Stimulated activated CD8-positive, alpha-beta memory T cell treated with anti-CD3 and anti-CD28 coated beads, Interleukin-2, amount 100 ng/mL, for 1 hour (primary cell): Measurements from ENCODE around the gene PRKCZ.
"Not testable (repeated sequence)": the region's sequence is repeated elsewhere in the genome, so short reads cannot be mapped to it uniquely, and the experiment has no call there.

Experiments
- DNase-seq, 2 donors: peaks; one replicate each; pipeline ENCODE4 v3.0.0-alpha.2; 2020; ENCODE audit warnings: low read depth in 2 of 2

Gene PRKCZ

GRCh38 chr1:2134621-2135307, 84.6 kb downstream of the PRKCZ start:
- DNase-seq, result no peak

GRCh38 chr1:2135441-2135841, 85.2 kb downstream of the PRKCZ start:
- no peak for DNase-seq

- no peak for DNase-seq
Measured at GRCh38 chr1:2135941-2136340, 85.7 kb downstream of the PRKCZ start.

GRCh38 chr1:2136386-2137235, 86.4 kb downstream of the PRKCZ start:
- DNase-seq, result no peak

DNA sequence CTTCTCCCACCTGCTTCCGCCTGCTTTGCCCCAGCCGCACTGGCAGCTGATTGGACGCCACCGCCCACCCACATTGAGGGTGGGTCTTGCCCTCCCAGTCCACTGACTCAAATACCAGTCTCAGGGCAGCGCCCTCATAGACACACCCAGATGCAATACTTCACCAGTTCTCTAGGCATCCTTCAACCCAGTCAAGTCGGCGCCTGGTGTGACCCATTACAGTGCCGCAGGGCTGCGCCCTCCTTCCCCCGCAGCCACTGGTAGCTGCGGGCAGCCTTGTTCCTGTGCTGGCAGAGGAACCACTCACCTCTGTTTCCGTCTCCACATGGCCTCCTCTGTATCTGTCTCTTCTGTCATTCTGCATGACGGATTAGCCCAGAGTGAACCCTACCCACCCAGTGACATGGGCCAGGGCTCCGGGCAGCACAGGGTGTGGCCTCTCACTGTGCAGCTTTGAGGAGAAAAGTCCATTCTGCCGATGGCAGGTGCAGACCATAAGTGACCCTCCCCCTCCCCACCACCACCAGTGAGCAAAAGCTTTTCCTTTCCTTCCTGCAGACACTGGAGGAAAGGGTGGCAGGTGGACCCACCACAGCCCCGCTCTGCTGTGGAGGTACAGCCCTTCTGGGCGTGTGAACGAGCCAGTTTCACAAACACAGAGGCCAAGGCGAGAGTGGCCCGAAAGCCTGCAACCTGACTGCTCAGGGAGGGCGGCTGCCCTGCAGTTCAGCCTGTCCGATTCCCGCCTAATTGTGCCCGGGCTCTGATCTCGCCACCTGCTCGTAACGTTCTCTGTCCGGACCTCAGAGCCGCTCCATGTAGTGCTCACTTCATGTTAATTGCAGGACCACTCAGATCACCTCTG, 87.3 kb downstream of the PRKCZ start:
- no peak for DNase-seq

DNA sequence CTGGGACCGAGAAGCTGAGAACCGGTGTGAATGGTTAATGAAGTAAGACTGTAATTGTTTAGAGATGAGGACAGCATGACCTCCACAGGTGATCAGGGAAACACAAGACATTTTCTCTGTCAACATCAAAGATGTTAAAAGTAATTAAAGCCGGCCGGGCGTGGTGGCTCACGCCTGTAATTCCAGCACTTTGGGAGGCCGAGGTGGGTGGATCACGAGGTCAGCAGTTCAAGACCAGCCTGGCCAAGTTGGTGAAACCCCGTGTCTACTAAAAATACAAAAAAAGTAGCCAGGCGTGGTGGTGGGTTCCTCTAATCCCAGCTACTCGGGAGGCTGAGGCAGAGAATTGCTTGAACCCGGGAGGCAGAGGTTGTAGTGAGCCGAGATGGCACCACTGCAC, 88.9 kb downstream of the PRKCZ start:
- not testable (repeated sequence) for DNase-seq

DNA sequence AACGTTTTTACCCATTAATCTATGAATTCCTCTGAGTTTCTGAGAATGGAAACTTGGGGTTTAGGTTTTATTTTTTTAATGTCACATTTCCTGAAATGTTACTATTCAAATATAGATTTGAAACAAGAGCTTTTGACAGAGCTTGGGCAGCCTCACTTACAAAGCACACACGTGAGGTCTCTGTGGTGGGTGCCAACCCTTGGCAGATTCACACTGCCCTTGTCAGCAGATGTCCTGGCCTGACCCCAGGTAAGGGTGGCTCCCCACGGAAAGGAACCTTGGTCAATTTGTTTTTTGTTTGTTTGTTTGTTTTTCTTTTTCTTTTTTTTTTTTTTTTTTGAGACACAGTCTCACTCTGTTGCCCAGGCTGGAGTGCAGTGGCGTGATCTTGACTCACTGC, 90.8 kb downstream of the PRKCZ start:
- no peak for DNase-seq

GRCh38 chr1:2143814-2144500, 93.7 kb downstream of the PRKCZ start:
- no peak for DNase-seq

DNA sequence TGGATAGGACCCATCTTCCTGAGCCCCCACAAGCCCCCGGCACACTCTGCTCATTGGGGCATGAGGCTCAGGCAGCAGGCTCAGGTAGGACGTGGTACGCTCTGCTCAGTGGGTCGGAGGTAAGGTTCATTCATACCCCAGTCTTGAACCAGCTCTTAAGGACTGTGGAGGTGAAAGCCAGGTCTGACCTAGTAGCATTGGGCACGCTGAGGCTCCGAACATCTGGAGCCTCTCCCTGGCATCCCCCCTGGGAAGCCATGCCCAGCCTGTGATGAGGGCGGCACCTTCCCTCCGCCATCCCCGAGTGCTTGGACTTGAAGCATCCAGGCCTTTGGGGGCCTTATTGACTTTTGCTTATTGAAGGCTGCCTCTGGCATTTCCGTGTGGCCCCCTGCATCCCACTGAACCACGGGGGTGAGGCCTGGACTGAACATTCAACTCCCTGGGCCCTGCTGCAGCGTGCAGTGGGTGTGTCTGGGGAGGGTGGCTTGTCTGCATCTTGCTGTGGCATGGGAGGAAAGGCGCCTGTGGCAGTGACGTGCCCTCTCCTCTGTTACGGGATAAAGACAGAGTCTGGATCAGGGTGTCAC, 94.4 kb downstream of the PRKCZ start:
- no peak for DNase-seq

- no peak for DNase-seq
Measured at GRCh38 chr1:2145946-2146835, 96.0 kb downstream of the PRKCZ start.

GRCh38 chr1:2146836-2147517, 96.8 kb downstream of the PRKCZ start:
- DNase-seq, result no peak

DNA sequence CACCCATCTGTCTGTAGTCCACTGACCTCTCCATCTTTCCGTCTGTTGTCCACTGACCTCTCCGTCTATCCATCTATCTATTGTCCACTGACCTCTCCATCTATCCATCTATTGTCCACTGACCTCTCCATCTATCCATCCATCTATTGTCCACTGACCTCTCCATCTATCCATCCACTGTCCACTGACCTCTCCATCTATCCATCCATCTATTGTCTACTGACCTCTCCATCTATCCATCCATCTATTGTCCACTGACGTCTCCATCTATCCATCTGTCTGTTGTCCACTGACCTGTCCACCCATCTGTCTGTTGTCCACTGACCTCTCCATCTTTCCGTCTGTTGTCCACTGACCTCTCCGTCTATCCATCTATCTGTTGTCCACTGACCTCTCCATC, 97.7 kb downstream of the PRKCZ start:
- not testable (repeated sequence) for DNase-seq

DNA sequence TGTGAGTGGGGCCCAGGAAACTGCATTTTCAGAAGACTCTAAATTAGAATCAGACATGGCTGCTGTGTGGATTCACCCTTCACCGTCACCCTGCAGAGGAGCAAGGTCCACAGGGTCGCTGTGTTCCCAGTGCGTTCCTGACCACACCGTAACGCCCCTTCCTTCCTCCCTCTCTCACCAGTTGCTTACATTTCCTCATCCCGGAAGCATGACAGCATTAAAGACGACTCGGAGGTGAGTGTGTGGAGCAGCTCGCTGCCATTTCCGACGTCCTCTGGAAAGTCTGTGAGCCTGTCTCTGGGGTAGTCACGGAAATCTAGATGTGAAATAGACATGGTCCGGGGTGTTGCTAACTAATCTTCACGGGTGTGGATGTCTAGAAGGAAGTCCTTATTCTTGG, 98.5 kb downstream of the PRKCZ start:
- DNase-seq, result peak; percentile 21 to 22

- no peak for DNase-seq
Measured at GRCh38 chr1:2150801-2151200, 100.6 kb downstream of the PRKCZ start.

DNA sequence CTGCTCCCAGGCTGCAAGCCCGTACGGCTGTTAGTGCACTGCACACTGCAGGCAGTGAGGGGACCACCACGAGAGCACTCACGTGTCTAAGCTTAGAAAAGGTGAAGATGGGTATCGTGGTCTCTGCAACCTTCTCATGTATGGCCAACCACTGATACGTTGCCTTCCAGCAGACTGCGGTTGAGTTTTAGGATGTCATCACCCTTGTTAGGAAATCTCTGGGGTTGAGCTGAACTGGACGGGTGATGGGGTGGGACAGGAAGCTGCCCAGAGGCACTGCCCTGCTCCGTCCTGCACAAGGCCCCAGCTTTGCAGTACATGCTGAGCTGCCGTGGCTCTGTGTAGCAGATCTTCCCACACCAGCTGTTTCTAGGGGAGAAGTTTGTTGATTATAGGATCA, 101.0 kb downstream of the PRKCZ start:
- DNase-seq, result no peak

DNA sequence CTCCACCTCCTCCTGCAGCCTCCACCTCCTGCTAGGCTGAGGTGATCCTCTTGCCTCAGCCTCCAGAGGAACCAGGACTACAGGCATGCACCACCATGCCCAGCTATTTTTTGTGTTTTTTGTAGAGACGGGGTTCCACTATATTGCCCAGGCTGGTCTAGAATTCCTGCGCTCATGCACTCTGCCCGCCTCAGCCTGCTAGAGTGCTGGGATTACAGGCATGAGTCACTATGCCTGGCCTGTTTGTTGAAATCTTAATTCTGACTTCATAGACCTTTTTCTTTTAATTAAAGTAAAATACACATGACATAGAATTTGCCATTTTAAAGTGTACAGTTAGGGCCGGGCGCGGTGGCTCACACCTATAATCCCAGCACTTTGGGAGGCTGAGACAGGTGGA, 101.7 kb downstream of the PRKCZ start:
- DNase-seq, result no peak

- no peak for DNase-seq
Measured at GRCh38 chr1:2152954-2153353, 102.7 kb downstream of the PRKCZ start.

DNA sequence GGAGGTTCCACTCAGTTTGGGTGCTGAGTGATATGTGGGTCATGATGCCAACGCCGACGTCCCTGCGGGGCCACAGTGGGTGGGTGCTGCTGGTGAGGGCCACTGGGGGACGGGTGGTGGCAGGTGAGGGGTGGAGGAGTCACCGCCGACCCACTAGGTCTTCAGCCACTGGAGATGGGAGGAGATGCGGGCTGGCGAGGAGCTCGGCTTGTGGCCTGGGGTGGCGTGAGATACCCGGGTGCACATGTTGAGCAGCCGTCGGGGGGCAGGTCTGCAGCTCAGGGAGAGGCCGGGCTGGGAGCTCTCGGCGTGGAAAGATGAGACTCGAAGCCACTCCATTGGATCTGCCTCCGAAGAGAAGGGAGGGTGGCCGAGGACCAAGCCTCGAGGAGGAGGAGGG, 103.8 kb downstream of the PRKCZ start:
- DNase-seq, result no peak

GRCh38 chr1:2155147-2155598, 105.0 kb downstream of the PRKCZ start:
- DNase-seq, result no peak

DNA sequence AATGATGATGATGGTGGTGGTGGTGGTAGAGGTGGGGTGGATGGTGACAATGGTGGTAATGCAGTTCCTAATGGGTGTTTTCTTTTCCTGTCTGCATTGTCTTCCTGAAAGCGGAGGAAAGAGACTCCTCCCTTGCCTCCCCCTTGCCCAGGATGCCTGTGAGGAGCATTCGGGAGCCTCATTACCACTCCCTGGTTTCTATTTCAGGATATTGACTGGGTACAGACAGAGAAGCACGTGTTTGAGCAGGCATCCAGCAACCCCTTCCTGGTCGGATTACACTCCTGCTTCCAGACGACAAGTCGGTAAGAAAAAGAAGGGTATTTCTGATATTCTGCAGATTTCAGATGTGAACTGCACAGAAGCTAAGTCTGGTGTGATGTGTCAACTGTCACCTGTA, 105.6 kb downstream of the PRKCZ start:
- no peak for DNase-seq
